Smooth muscle cell of the brain vasculature (primary cell): ENCODE data around the gene ACO1.

Source experiments
- DNase-seq: peaks from one replicate; pipeline ENCODE4 v3.0.0-alpha.2; 2012; ENCODE audit warnings: low read depth, low spot score

Gene ACO1

DNA sequence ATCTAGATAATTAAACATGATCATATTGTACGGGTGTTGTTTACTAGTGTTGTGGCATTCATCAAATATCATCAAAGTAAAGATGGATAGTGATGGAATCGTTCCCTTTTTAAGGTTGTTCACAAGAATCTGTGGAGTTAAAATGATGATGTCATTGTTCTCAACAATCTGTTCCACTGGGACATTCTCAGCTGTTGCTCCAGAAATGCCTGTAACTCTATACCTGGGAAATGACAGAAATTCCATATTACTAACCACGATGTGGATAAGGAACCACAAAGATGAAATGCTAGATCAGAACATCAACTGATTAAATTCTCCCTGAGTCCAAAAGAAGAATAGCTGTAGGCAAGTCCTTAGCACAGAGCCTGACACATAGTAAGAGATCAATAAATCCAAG lies 103.5 kb downstream of the ACO1 start:
- no peak for DNase-seq

DNA sequence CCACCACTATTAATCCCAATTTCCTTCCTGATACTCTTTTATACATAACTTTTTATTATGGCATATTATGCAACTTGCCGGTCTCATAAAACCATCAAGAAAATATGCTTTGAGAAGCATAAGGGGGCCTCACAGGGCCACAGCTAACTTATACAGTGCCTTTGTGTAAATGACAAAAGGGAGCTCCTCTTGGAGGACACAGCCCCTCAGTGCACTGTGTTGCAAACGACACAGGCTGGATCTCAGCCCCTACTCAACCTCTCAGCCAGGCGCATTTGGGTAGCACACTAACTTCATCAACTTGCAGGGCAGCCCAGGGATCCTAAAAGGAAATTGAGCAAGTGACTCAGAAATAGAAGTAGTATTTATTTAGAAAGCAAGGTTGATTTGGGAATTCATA lies 106.2 kb downstream of the ACO1 start:
- no peak for DNase-seq

GRCh38 chr9:32497921-32498320 lies 113.5 kb downstream of the ACO1 start:
- DNase-seq = no peak

- DNase-seq = no peak
Observed at GRCh38 chr9:32500768-32501167, 116.3 kb downstream of the ACO1 start.

GRCh38 chr9:32501868-32502267 lies 117.4 kb downstream of the ACO1 start:
- no peak for DNase-seq

DNA sequence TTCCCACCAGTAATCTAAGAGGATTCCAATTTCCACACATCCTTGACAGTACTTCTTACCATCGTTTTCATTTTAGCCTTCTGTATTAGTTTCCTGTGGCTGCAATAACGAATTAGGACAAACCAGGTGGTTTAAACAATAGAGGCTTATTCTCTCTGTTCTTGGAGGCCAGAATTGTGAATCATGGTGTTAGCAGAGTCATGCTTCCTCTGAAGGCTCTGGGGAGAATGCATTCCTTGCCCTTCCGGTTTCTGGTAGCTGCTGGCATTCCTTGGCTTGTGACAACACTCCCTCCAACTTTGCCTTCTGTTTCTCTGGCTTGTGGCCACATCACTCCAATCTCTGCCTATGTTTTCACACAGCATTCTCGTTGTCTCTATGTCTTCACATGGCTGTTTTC lies 118.0 kb downstream of the ACO1 start:
- DNase-seq = no peak

GRCh38 chr9:32503008-32503407 lies 118.6 kb downstream of the ACO1 start:
- DNase-seq = no peak
